Transverse colon (tissue), 4 donors: ENCODE results near the gene ZBTB16. TPM values are rescaled to one million over a fixed set of nuclear protein-coding genes. Genes with fewer than 3 reads are reported as not detected.

Experiments used
- DNase-seq: peaks from one replicate; pipeline ENCODE4 v3.0.0-alpha.2; 2019
- H3K27ac ChIP-seq, 4 donors: fragments of 200-600 bp; sonication (generic); 2 replicates each; pipeline ENCODE4 v1.5.1; 2016 to 2018; ENCODE audit warnings: inconsistent platforms in 4 of 4
- H3K27me3 ChIP-seq: fragments of 200-600 bp; sonication (generic); 2 replicates; pipeline ENCODE4 v1.5.1; 2017; ENCODE audit warnings: inconsistent platforms
- H3K36me3 ChIP-seq, 4 donors: fragments of 200-600 bp; sonication (generic); 2 replicates each; pipeline ENCODE4 v1.5.1; 2017 to 2019; ENCODE audit warnings: inconsistent platforms in 4 of 4
- H3K4me1 ChIP-seq, 4 donors: fragments of 200-600 bp; sonication (generic); 2 replicates each; pipeline ENCODE4 v1.5.1; 2017 to 2020; ENCODE audit warnings: inconsistent platforms in 4 of 4
- H3K4me3 ChIP-seq, 4 donors: fragments of 200-600 bp; sonication (generic); 1 replicate in 1 of 4; 2 replicates in 3 of 4; pipeline versions ENCODE4 v1.5.1 to v1.6.1; 2017 to 2019; ENCODE audit warnings: inconsistent platforms in 4 of 4
- H3K9me3 ChIP-seq, 2 donors: fragments of 200-600 bp; sonication (generic); 2 replicates each; pipeline ENCODE4 v1.5.1; 2017 to 2019; ENCODE audit warnings: inconsistent platforms in 2 of 2
- CTCF ChIP-seq, 5 experiments: fragments of 200-600 bp in 3 of 5; fragments of 450-650 bp in 2 of 5; sonication (generic) in 3 of 5; IDR thresholded peaks; 1 replicate in 2 of 5; 2 replicates in 3 of 5; pipeline ENCODE4 v1.5.1; 2016 to 2017; ENCODE audit warnings: antibody characterized with exemption in 5 of 5, inconsistent platforms in 3 of 5, mild to moderate bottlenecking in 2 of 5, moderate library complexity in 1 of 5
- EP300 ChIP-seq: sonication (generic); formaldehyde crosslinking; IDR thresholded peaks from one replicate; pipeline ENCODE4 v1.6.1; 2017; ENCODE audit warnings: antibody characterized with exemption, low read depth
- POLR2A ChIP-seq: fragments of 450-650 bp; IDR thresholded peaks from one replicate; pipeline ENCODE4 v1.6.1; 2016; ENCODE audit warnings: antibody characterized with exemption, mild to moderate bottlenecking, moderate library complexity
- POLR2AphosphoS5 ChIP-seq, 3 donors: sonication (generic); formaldehyde crosslinking; IDR thresholded peaks; one replicate each; pipeline ENCODE4 v1.6.1; 2016; ENCODE audit warnings: antibody characterized with exemption in 3 of 3
- WGBS, 2 donors: methylation state at CpG; one replicate each; pipeline ENCODE4 v1.1.5; 2018; ENCODE audit warnings: low coverage in 1 of 2; 5-methylcytosine and 5-hydroxymethylcytosine counted together
- in situ Hi-C, 4 donors: fragments of 200-750 bp; cut with MboI; loops; one replicate each; pipeline versions ENCODE4 v1.15.0 to v1.15.1; 2017; ENCODE audit warnings: low sequenced_read_pairs in 3 of 4, low pct_ligation_motif_present in 1 of 4, low pct_unique_long_range_greater_than_20kb in 1 of 4
- intact Hi-C: fragments of 100-400 bp; cut with DNase I; formaldehyde crosslinking; loops from one replicate; pipeline ENCODE4 v1.15.1; 2023; ENCODE audit warnings: low total_unique reads
- total RNA-seq, 4 donors: library from RNA; depleted of rRNA; stranded (reverse); fragments of >200 nt; gene quantifications; one replicate each; pipeline ENCODE4 v1.1.0, GENCODE V29; 2016

The ZBTB16 gene
- total RNA-seq, 4 donors from 2014 or later = 108 to 271 (median 155) TPM

GRCh38 chr11:114116800-114117199 is 57.3 kb downstream of the ZBTB16 start:
- peaks cover 12 to 67% (median 29%) of the 10 kb centered on the region in 4 donors for H3K4me1 ChIP-seq
- in situ Hi-C loops = no loop called here

GRCh38 chr11:114120606-114121005 is 61.1 kb downstream of the ZBTB16 start:
- in situ Hi-C loops = no loop called here

More at GRCh38 chr11:114116800-114117199, 57.3 kb downstream of the ZBTB16 start:
- Histone ChIP-seq H3K4me3 (no peak overlapping the region), H3K9me3 (no peaks in the 10 kb centered on the region), H3K27ac (peak overlapping the region; percentile 7 to 71 (median 60)), H3K36me3 (no peaks in the 10 kb centered on the region), H3K27me3 (no peaks in the 10 kb centered on the region)
- WGBS, 2 donors = 55 to 64% methylated on average over 3 of the region's 3 CpGs
- intact Hi-C loops = no loop called here
- DNase-seq = no peak
- TF ChIP-seq CTCF (IDR thresholded peaks at IDR 0.05) (no peak), POLR2AphosphoS5 (IDR thresholded peaks at IDR 0.05) (peak in 1 of 3 donors; percentile 54)

GRCh38 chr11:114121138-114121537 is 61.6 kb downstream of the ZBTB16 start:
- H3K36me3 ChIP-seq = peaks cover 0 to 6% (median 0%) of the 10 kb centered on the region in 4 donors
- no peak for DNase-seq
- peak overlapping the region in 3 of 4 donors; percentile 19 to 55 (median 46) for H3K27ac ChIP-seq
- intact Hi-C loops (no loop called here), in situ Hi-C loops (no loop called here)
- no peaks in the 10 kb centered on the region for H3K9me3 ChIP-seq
- WGBS, 2 donors = 93% methylated on average over 6 of the region's 6 CpGs; no CpG with 5 or more reads in 1 of the 2 donors
- H3K4me3 ChIP-seq = no peak overlapping the region
- TF ChIP-seq EP300 = no peak
- TF ChIP-seq CTCF (IDR thresholded peaks at IDR 0.05) = no peak
- no peak for TF ChIP-seq POLR2A
- TF ChIP-seq POLR2AphosphoS5 (IDR thresholded peaks at IDR 0.05) = no peak
- H3K4me1 ChIP-seq = peaks cover 19 to 55% (median 36%) of the 10 kb centered on the region in 4 donors
- H3K27me3 ChIP-seq = no peaks in the 10 kb centered on the region

More at GRCh38 chr11:114120606-114121005, 61.1 kb downstream of the ZBTB16 start:
- DNase-seq = no peak
- Histone ChIP-seq H3K4me1 (peaks cover 19 to 60% (median 36%) of the 10 kb centered on the region in 4 donors), H3K9me3 (no peaks in the 10 kb centered on the region), H3K27ac (peak overlapping the region in 1 of 4 donors; percentile 23), H3K27me3 (no peaks in the 10 kb centered on the region), H3K36me3 (peaks cover 0 to under 1% (median 0%) of the 10 kb centered on the region in 4 donors), H3K4me3 (no peak overlapping the region)
- intact Hi-C loops = no loop called here
- TF ChIP-seq EP300 (no peak), POLR2AphosphoS5 (IDR thresholded peaks at IDR 0.05) (no peak)
- WGBS, 2 donors = 83 to 88% methylated on average over 1 to 8 of the region's 8 CpGs

- 54 to 71% methylated on average over 6 of the region's 6 CpGs for WGBS, 2 donors
- Histone ChIP-seq H3K9me3 (no peaks in the 10 kb centered on the region), H3K4me1 (peaks cover 17 to 47% (median 31%) of the 10 kb centered on the region in 4 donors), H3K27ac (peak overlapping the region; percentile 19 to 55 (median 36)), H3K4me3 (no peak overlapping the region), H3K27me3 (no peaks in the 10 kb centered on the region), H3K36me3 (peaks cover 0 to 7% (median 0%) of the 10 kb centered on the region in 4 donors)
- TF ChIP-seq EP300 (no peak), POLR2AphosphoS5 (IDR thresholded peaks at IDR 0.05) (peak in 1 of 3 donors; percentile 36)
- intact Hi-C loops (no loop called here), in situ Hi-C loops (no loop called here)
- no peak for DNase-seq
Observed at GRCh38 chr11:114121804-114122504, 62.4 kb downstream of the ZBTB16 start.

- Histone ChIP-seq H3K9me3 (no peaks in the 10 kb centered on the region), H3K36me3 (peaks cover 0 to 7% (median 0%) of the 10 kb centered on the region in 4 donors), H3K4me1 (peaks cover 13 to 42% (median 29%) of the 10 kb centered on the region in 4 donors), H3K27me3 (no peaks in the 10 kb centered on the region), H3K27ac (peak overlapping the region in 3 of 4 donors; percentile 1 to 55 (median 46)), H3K4me3 (no peak overlapping the region)
- DNase-seq = no peak
- in situ Hi-C loops = no loop called here
- no peak for TF ChIP-seq POLR2A
- no peak for TF ChIP-seq CTCF (IDR thresholded peaks at IDR 0.05)
- no peak for TF ChIP-seq EP300
- no peak for TF ChIP-seq POLR2AphosphoS5 (IDR thresholded peaks at IDR 0.05)
- 54 to 79% methylated on average over 2 to 4 of the region's 4 CpGs for WGBS, 2 donors
- intact Hi-C loops = no loop called here
Observed at GRCh38 chr11:114122686-114123085, 63.2 kb downstream of the ZBTB16 start.
